ENCODE data around the gene CAMK1D. TPM values are rescaled to one million over a fixed set of nuclear protein-coding genes. Genes with fewer than 3 reads are reported as not detected.

CAMK1D gene
- total RNA-seq, 4 donors from 2014 or later = 13.5 to 21.4 (median 15.7) TPM

DNA sequence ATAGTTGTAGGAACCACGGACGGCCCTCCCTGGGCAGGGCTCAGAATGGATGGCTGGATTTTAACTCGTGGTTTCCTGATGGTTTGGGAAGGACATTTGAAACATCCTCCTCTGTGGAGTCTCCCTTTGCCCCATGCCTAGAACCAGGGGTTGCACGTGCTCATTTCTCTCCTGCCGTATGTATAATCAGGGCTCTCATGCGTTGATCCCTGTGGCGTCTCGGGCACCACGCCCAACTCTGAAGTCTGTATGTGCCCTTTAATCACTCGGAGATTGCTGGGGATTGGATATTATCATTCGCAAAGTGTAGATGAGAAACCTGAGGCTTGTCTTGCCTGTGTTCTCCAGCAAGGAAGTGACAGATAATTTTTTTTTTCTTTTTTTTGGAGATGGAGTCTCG, 257.1 kb downstream of the CAMK1D start:
- H3K4me3 ChIP-seq = peak overlapping the region in 2 of 4 donors; percentile 27 to 35
- no peaks in the 10 kb centered on the region for H3K27me3 ChIP-seq
- peaks cover 20 to 35% (median 28%) of the 10 kb centered on the region in 4 donors for H3K4me1 ChIP-seq
- H3K27ac ChIP-seq = peak overlapping the region; percentile 78 to 87 (median 82)
- WGBS, 2 donors (ENCODE audit: low coverage in 1 of 2) = 32 to 80% methylated on average over 2 to 12 of the region's 12 CpGs
- peak; percentile 69 for DNase-seq
- intact Hi-C loops (cut with DNase I; ENCODE audit: low total_unique reads) = loop anchor here (10.0 kb wide), 1 partner anchor 252 kb away; no protein-coding TSS in a partner anchor
- no peaks in the 10 kb centered on the region for H3K36me3 ChIP-seq
- H3K9me3 ChIP-seq = no peaks in the 10 kb centered on the region
- in situ Hi-C loops (cut with MboI; ENCODE audit: low pct_ligation_motif_present in 1 of 4, low pct_unique_long_range_greater_than_20kb in 1 of 4, low sequenced_read_pairs in 3 of 4) = no loop called here
- peak in 1 of 3 donors; percentile 24 for TF ChIP-seq POLR2AphosphoS5 (IDR thresholded peaks at IDR 0.05)
- TF ChIP-seq EP300 (IDR thresholded peaks at IDR 0.05; ENCODE audit: low read depth) = no peak
- TF ChIP-seq, protein P1, sequence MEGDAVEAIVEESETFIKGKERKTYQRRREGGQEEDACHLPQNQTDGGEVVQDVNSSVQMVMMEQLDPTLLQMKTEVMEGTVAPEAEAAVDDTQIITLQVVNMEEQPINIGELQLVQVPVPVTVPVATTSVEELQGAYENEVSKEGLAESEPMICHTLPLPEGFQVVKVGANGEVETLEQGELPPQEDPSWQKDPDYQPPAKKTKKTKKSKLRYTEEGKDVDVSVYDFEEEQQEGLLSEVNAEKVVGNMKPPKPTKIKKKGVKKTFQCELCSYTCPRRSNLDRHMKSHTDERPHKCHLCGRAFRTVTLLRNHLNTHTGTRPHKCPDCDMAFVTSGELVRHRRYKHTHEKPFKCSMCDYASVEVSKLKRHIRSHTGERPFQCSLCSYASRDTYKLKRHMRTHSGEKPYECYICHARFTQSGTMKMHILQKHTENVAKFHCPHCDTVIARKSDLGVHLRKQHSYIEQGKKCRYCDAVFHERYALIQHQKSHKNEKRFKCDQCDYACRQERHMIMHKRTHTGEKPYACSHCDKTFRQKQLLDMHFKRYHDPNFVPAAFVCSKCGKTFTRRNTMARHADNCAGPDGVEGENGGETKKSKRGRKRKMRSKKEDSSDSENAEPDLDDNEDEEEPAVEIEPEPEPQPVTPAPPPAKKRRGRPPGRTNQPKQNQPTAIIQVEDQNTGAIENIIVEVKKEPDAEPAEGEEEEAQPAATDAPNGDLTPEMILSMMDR (IDR thresholded peaks at IDR 0.05) = no peak
- no peak for TF ChIP-seq POLR2A (IDR thresholded peaks at IDR 0.05)

DNA sequence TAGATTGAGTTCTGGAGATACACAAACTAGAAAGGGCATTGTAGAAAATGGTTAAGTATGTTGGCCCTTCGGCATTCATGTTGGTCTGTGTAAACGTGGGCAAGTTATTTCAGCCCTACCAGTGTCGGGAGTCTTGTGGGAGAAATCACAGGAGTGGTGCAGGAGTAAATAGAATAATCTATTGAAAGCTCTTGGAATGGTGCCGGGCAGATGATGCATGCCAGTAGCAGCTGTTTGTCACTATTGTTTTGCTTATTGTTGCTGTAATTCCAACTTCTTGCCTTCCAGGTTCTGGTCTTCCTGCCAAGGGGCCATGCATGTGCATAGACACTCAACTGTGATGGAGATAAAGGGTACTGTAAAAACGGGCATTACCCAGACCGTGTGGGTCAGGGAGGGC, 259.4 kb downstream of the CAMK1D start:
- DNase-seq = no peak
- Histone ChIP-seq H3K36me3 (no peaks in the 10 kb centered on the region), H3K27me3 (no peaks in the 10 kb centered on the region), H3K4me1 (peaks cover 20 to 30% (median 27%) of the 10 kb centered on the region in 4 donors), H3K4me3 (no peak overlapping the region), H3K27ac (no peak overlapping the region), H3K9me3 (no peaks in the 10 kb centered on the region)
- in situ Hi-C loops (cut with MboI; ENCODE audit: low pct_ligation_motif_present in 1 of 4, low pct_unique_long_range_greater_than_20kb in 1 of 4, low sequenced_read_pairs in 3 of 4) = no loop called here
- 64 to 72% methylated on average over 4 to 6 of the region's 6 CpGs for WGBS, 2 donors (ENCODE audit: low coverage in 1 of 2)
- TF ChIP-seq EP300 (IDR thresholded peaks at IDR 0.05; ENCODE audit: low read depth) = no peak
- no peak for TF ChIP-seq POLR2AphosphoS5 (IDR thresholded peaks at IDR 0.05)
- no peak for TF ChIP-seq POLR2A (IDR thresholded peaks at IDR 0.05)
- TF ChIP-seq, protein P1 (IDR thresholded peaks at IDR 0.05) = no peak
- intact Hi-C loops (cut with DNase I; ENCODE audit: low total_unique reads) = loop anchor here (10.0 kb wide), 1 partner anchor 254 kb away; no protein-coding TSS in a partner anchor

DNA sequence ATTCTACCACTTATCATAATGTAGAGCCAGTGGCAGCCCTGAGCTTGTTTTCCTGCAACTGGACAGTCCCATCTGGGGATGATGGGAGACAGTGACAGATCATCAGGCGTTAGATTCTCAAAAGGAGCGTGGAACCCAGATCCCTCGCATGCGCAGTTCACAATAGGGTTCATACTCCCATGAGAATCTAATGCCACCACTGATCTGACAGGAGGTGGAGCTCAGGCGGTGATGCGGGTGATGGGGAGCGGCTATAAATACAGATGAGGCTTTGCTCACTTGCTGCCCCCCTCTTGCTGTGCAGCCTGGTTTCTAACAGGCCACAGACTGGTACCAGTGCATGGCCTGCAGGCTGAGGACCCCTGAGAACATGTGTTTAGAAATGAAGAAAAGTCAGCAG, 260.1 kb downstream of the CAMK1D start:
- TF ChIP-seq POLR2AphosphoS5 (IDR thresholded peaks at IDR 0.05) (no peak), POLR2A (IDR thresholded peaks at IDR 0.05) (no peak), EP300 (IDR thresholded peaks at IDR 0.05; ENCODE audit: low read depth) (no peak)
- TF ChIP-seq, protein P1 (IDR thresholded peaks at IDR 0.05) = no peak
- no peaks in the 10 kb centered on the region for H3K36me3 ChIP-seq
- WGBS, 2 donors (ENCODE audit: low coverage in 1 of 2) = 99% methylated on average over 7 of the region's 7 CpGs; no CpG with 5 or more reads in 1 of the 2 donors
- no peaks in the 10 kb centered on the region for H3K27me3 ChIP-seq
- in situ Hi-C loops (cut with MboI; ENCODE audit: low pct_ligation_motif_present in 1 of 4, low pct_unique_long_range_greater_than_20kb in 1 of 4, low sequenced_read_pairs in 3 of 4) = no loop called here
- no peak for DNase-seq
- intact Hi-C loops (cut with DNase I; ENCODE audit: low total_unique reads) = loop anchor here (10.0 kb wide), 1 partner anchor 255 kb away; no protein-coding TSS in a partner anchor
- H3K27ac ChIP-seq = no peak overlapping the region
- H3K4me1 ChIP-seq = peaks cover 15 to 27% (median 23%) of the 10 kb centered on the region in 4 donors
- H3K4me3 ChIP-seq = no peak overlapping the region
- H3K9me3 ChIP-seq = no peaks in the 10 kb centered on the region

DNA sequence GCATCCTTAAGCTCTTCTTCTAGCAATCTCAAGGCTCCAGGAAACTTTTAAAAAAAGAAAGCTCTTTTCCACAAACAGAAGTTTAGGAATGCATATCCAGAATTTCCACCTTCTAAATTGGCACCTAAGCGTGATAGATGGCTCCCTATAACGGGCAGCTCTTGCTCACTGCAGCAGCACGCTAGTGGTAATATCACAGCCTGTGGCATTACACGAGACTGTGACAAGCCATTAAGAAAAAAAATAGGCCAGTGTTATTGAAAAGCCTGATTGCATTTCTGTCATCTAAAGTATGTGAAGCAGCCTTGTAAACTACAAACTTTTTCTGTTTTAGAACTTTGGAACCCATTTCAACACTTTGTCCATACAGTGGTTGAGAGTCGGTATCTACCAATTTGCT, 263.8 kb downstream of the CAMK1D start:
- no peaks in the 10 kb centered on the region for H3K27me3 ChIP-seq
- H3K4me3 ChIP-seq = no peak overlapping the region
- 95 to 98% methylated on average over 5 of the region's 5 CpGs for WGBS, 2 donors (ENCODE audit: low coverage in 1 of 2)
- intact Hi-C loops (cut with DNase I; ENCODE audit: low total_unique reads) (no loop called here), in situ Hi-C loops (cut with MboI; ENCODE audit: low pct_ligation_motif_present in 1 of 4, low pct_unique_long_range_greater_than_20kb in 1 of 4, low sequenced_read_pairs in 3 of 4) (no loop called here)
- TF ChIP-seq EP300 (IDR thresholded peaks at IDR 0.05; ENCODE audit: low read depth) (no peak), POLR2AphosphoS5 (IDR thresholded peaks at IDR 0.05) (no peak), POLR2A (IDR thresholded peaks at IDR 0.05) (no peak)
- TF ChIP-seq, protein P1 (IDR thresholded peaks at IDR 0.05) = no peak
- no peak for DNase-seq
- H3K36me3 ChIP-seq = no peaks in the 10 kb centered on the region
- H3K27ac ChIP-seq = no peak overlapping the region
- no peaks in the 10 kb centered on the region for H3K9me3 ChIP-seq
- peaks cover 0 to 11% (median 7%) of the 10 kb centered on the region in 4 donors for H3K4me1 ChIP-seq
